ENCODE measurements around the gene ERICH6B. TPM values are rescaled to one million over a fixed set of nuclear protein-coding genes. Genes with fewer than 3 reads are reported as not detected.

Gene ERICH6B
- total RNA-seq, 1 donor from 2014 or later = not detected

DNA sequence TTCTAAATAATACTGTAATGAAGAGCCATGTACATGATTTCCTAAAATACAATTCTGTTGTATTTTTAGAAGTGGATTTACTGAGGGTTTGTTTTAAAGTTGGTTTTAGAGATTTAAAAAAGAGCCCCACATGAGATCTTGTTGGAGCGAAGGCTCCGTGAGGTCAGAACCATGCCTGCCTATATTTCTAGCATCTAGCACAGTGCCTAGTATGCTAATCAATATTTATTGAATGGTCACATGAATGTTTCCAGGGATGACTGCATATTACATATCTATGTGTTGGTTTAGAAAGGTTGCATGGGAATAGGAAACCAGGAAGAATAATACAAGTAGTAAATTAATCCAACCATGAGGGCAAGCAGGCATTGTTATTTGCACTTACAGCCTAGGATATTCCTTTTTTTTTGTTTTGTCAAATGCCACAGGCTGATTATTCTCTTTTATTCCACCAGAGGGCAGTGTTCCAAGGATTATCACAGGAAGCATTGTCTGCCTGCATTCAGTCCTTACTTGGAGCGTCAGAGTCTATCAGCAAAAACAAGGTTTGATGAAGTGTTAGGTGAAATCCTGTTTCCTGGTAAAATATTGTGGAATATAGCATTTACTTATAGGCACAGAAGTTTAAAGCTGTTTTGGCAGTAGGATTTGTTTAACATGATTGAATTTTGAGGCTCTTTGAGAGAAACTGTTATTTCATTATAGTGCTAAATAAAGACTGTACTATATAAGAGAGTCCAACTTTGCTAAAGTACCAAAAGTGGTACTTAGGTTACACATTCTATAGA lies 104.0 kb downstream of the ERICH6B start:
- Histone ChIP-seq H3K27me3 (ENCODE audit: control insufficient read depth in 3 of 3, insufficient read depth in 3 of 3, low read length in 3 of 3) (no peaks in the 10 kb centered on the region), H3K27ac (ENCODE audit: low read depth, low read length) (no peak overlapping the region), H3K36me3 (ENCODE audit: control insufficient read depth in 3 of 3, insufficient read depth in 3 of 3, low read length in 3 of 3) (peaks cover 15 to 60% (median 37%) of the 10 kb centered on the region in 3 donors), H3K9me3 (ENCODE audit: control insufficient read depth in 3 of 3, low read length in 3 of 3) (no peaks in the 10 kb centered on the region), H3K4me3 (ENCODE audit: low read length in 3 of 3) (no peak overlapping the region), H3K9ac (ENCODE audit: low read depth in 1 of 3, low read length in 3 of 3) (no peak overlapping the region), H3K4me1 (ENCODE audit: control insufficient read depth in 3 of 3, insufficient read depth in 3 of 3, low read length in 3 of 3) (no peaks in the 10 kb centered on the region)

DNA sequence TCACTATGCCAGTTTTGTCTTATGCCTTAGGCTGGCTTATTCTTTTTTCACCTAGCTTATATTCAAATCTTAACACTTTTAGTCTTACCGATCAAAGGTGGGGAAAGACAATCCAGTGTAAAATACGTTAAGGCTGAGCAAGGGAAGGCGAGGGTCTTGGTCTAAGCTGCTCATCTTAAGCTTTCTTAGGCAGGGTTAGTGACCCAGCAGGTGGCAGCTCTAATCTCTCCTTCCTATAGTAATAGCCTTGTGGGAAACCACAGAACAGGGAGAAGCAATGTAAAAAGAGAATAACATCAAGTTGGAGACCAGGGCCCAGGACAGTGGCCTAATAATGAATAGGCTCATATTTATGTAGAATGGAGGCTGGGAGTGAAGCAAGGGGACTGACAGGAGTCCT lies 104.9 kb downstream of the ERICH6B start:
- no peak overlapping the region for H3K4me3 ChIP-seq (ENCODE audit: low read length in 3 of 3)
- no peaks in the 10 kb centered on the region for H3K9me3 ChIP-seq (ENCODE audit: control insufficient read depth in 3 of 3, low read length in 3 of 3)
- no peak overlapping the region for H3K27ac ChIP-seq (ENCODE audit: low read depth, low read length)
- H3K4me1 ChIP-seq (ENCODE audit: control insufficient read depth in 3 of 3, insufficient read depth in 3 of 3, low read length in 3 of 3) = no peaks in the 10 kb centered on the region
- H3K9ac ChIP-seq (ENCODE audit: low read depth in 1 of 3, low read length in 3 of 3) = no peak overlapping the region
- H3K27me3 ChIP-seq (ENCODE audit: control insufficient read depth in 3 of 3, insufficient read depth in 3 of 3, low read length in 3 of 3) = no peaks in the 10 kb centered on the region
- peaks cover 15 to 60% (median 37%) of the 10 kb centered on the region in 3 donors for H3K36me3 ChIP-seq (ENCODE audit: control insufficient read depth in 3 of 3, insufficient read depth in 3 of 3, low read length in 3 of 3)

DNA sequence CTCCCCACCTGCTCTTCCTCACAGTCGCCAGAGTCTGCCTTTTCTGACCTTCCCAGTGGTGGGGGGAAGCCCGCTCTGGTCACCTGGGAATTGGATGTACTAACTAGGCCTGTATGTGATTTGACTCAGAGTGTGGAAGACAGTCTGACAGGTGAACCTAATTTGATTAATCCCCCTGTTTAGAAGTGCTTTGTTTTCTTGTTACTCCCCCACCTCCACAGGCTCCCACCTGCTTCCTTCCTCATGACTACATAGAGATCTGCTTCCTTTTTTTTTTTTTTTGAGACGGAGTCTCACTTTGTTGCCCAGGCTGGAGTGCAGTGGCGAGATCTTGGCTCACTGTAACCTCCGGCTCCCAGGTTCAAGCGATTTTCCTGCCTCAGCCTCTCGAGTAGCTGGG lies 106.8 kb downstream of the ERICH6B start:
- no peaks in the 10 kb centered on the region for H3K9me3 ChIP-seq (ENCODE audit: control insufficient read depth in 3 of 3, low read length in 3 of 3)
- H3K9ac ChIP-seq (ENCODE audit: low read depth in 1 of 3, low read length in 3 of 3) = no peak overlapping the region
- H3K27me3 ChIP-seq (ENCODE audit: control insufficient read depth in 3 of 3, insufficient read depth in 3 of 3, low read length in 3 of 3) = no peaks in the 10 kb centered on the region
- H3K27ac ChIP-seq (ENCODE audit: low read depth, low read length) = no peak overlapping the region
- no peaks in the 10 kb centered on the region for H3K4me1 ChIP-seq (ENCODE audit: control insufficient read depth in 3 of 3, insufficient read depth in 3 of 3, low read length in 3 of 3)
- H3K36me3 ChIP-seq (ENCODE audit: control insufficient read depth in 3 of 3, insufficient read depth in 3 of 3, low read length in 3 of 3) = peaks cover 20 to 64% (median 46%) of the 10 kb centered on the region in 3 donors
- no peak overlapping the region for H3K4me3 ChIP-seq (ENCODE audit: low read length in 3 of 3)

DNA sequence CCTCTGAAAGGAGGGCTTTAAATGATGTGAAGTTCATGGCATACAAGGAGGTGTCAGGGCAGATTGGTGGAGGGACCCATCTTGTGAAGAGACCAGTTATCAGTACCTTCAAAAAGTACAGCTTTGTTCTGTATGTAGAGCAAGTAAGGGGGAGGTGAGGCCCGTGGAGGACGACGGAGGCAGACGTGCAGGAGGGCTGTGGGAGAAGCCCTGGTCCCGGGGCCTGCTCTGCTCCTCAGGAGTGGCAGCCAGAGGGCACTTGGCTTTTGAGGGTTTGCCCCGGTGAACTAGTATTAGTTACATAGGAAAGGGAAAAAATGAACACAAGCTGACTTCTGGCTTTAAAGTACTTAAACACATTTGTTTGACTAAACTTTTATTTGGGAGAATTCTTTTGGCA lies 108.7 kb downstream of the ERICH6B start:
- peaks cover 27 to 66% (median 46%) of the 10 kb centered on the region in 3 donors for H3K36me3 ChIP-seq (ENCODE audit: control insufficient read depth in 3 of 3, insufficient read depth in 3 of 3, low read length in 3 of 3)

DNA sequence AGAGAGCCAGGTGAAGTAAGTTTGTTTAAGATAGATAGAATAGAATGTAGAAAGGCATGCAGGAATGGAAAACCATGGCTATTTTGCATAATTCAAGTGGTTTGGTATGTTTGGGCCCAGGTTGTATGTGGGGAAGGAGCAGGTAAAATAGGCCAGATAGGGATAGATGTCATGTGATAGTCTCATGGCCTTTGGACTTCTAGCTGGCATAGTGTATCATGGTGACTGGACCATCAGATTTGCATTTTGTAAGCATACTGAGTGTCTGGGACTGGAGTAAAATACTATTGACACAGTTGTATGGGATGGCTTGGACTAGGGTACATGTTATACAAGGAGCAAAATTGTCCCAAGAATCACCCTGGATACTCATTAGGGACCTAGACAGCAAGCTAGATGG lies 111.9 kb downstream of the ERICH6B start:
- Histone ChIP-seq H3K4me3 (ENCODE audit: low read length in 3 of 3) (no peak overlapping the region), H3K27ac (ENCODE audit: low read depth, low read length) (no peak overlapping the region), H3K27me3 (ENCODE audit: control insufficient read depth in 3 of 3, insufficient read depth in 3 of 3, low read length in 3 of 3) (no peaks in the 10 kb centered on the region), H3K4me1 (ENCODE audit: control insufficient read depth in 3 of 3, insufficient read depth in 3 of 3, low read length in 3 of 3) (peaks cover 0 to 2% (median 0%) of the 10 kb centered on the region in 3 donors), H3K9ac (ENCODE audit: low read depth in 1 of 3, low read length in 3 of 3) (no peak overlapping the region), H3K9me3 (ENCODE audit: control insufficient read depth in 3 of 3, low read length in 3 of 3) (no peaks in the 10 kb centered on the region), H3K36me3 (ENCODE audit: control insufficient read depth in 3 of 3, insufficient read depth in 3 of 3, low read length in 3 of 3) (peaks cover 20 to 45% (median 43%) of the 10 kb centered on the region in 3 donors)

More for the DNA sequence above, 108.7 kb downstream of the ERICH6B start:
- Histone ChIP-seq H3K9me3 (ENCODE audit: control insufficient read depth in 3 of 3, low read length in 3 of 3) (no peaks in the 10 kb centered on the region), H3K4me3 (ENCODE audit: low read length in 3 of 3) (no peak overlapping the region), H3K4me1 (ENCODE audit: control insufficient read depth in 3 of 3, insufficient read depth in 3 of 3, low read length in 3 of 3) (no peaks in the 10 kb centered on the region), H3K27ac (ENCODE audit: low read depth, low read length) (no peak overlapping the region), H3K9ac (ENCODE audit: low read depth in 1 of 3, low read length in 3 of 3) (no peak overlapping the region), H3K27me3 (ENCODE audit: control insufficient read depth in 3 of 3, insufficient read depth in 3 of 3, low read length in 3 of 3) (no peaks in the 10 kb centered on the region)

DNA sequence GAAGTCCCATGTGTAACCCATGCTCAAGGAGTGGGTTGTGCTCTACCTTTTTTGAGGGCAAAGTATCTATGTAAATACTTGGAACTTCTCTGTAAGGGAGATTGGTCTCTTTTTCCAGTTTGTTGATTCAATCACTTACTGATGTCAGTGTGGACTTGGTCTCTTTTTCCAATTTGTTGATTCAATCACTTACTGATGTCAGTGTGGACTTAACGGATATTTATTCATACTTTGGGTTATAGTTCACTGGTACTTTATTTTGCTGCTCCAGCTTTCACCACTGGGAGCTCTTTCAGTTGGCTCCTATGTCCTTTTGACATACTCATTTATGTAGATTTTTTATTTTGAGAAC lies 114.4 kb downstream of the ERICH6B start:
- Histone ChIP-seq H3K4me1 (ENCODE audit: control insufficient read depth in 3 of 3, insufficient read depth in 3 of 3, low read length in 3 of 3) (peaks cover 0 to 2% (median 0%) of the 10 kb centered on the region in 3 donors), H3K4me3 (ENCODE audit: low read length in 3 of 3) (no peak overlapping the region), H3K9me3 (ENCODE audit: control insufficient read depth in 3 of 3, low read length in 3 of 3) (no peaks in the 10 kb centered on the region), H3K27me3 (ENCODE audit: control insufficient read depth in 3 of 3, insufficient read depth in 3 of 3, low read length in 3 of 3) (no peaks in the 10 kb centered on the region), H3K36me3 (ENCODE audit: control insufficient read depth in 3 of 3, insufficient read depth in 3 of 3, low read length in 3 of 3) (peaks cover 21 to 53% (median 39%) of the 10 kb centered on the region in 3 donors), H3K27ac (ENCODE audit: low read depth, low read length) (no peak overlapping the region), H3K9ac (ENCODE audit: low read depth in 1 of 3, low read length in 3 of 3) (no peak overlapping the region)

DNA sequence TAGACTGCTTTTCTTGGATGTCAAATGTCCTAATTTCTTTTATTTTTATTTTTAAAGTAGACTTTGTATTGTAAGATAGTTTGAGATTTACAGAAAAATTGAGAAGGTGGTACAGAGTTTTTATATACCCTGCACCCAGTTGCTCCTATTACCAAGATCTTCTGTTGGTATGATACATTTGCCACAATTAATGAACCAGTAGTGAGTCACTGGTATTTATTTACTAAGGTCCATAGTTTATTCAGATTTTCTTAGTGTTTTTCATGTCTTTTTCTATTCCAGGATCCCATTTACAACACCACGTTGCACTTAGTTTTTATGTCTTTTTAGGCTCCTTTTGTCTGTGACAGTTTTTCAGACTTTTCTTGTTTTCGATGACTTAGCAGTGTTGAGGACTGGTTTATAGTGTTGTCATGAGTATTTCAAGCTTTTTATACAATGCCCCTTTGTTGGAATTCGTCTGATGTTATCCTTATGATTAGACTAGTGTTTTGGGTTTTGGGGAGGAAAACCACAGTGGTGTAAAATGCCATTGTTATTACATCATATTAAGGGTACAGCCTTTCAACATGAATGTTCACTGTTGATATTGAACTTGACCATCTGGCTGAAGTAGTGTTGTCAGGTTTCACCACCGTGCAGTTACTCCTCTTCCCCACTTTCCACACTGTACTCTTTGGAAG lies 114.9 kb downstream of the ERICH6B start:
- no peaks in the 10 kb centered on the region for H3K9me3 ChIP-seq (ENCODE audit: control insufficient read depth in 3 of 3, low read length in 3 of 3)
- H3K9ac ChIP-seq (ENCODE audit: low read depth in 1 of 3, low read length in 3 of 3) = no peak overlapping the region
- H3K4me3 ChIP-seq (ENCODE audit: low read length in 3 of 3) = no peak overlapping the region
- H3K27me3 ChIP-seq (ENCODE audit: control insufficient read depth in 3 of 3, insufficient read depth in 3 of 3, low read length in 3 of 3) = no peaks in the 10 kb centered on the region
- H3K36me3 ChIP-seq (ENCODE audit: control insufficient read depth in 3 of 3, insufficient read depth in 3 of 3, low read length in 3 of 3) = peaks cover 20 to 51% (median 38%) of the 10 kb centered on the region in 3 donors
- no peak overlapping the region for H3K27ac ChIP-seq (ENCODE audit: low read depth, low read length)
- peaks cover 0 to 2% (median 0%) of the 10 kb centered on the region in 3 donors for H3K4me1 ChIP-seq (ENCODE audit: control insufficient read depth in 3 of 3, insufficient read depth in 3 of 3, low read length in 3 of 3)

DNA sequence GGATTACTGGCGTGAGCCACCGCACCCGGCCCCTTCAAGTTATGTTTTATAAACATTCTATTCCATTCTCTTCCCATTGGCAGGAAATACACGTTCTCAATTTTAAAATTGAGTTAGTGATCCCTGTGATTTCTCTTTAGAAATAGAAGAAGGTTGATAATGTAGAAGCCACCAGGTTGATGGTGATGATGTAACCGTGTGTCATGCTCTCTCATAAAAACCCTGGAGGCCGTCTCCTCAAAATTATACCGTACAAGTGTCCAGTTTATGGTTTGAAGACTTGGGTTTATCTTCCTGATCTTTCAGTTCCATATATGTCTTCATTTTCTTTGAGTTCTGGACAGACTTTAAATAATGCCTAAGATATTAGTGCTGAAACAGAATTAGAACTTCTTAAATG lies 118.6 kb downstream of the ERICH6B start:
- Histone ChIP-seq H3K4me1 (ENCODE audit: control insufficient read depth in 3 of 3, insufficient read depth in 3 of 3, low read length in 3 of 3) (peaks cover 0 to 2% (median 0%) of the 10 kb centered on the region in 3 donors), H3K27me3 (ENCODE audit: control insufficient read depth in 3 of 3, insufficient read depth in 3 of 3, low read length in 3 of 3) (no peaks in the 10 kb centered on the region), H3K36me3 (ENCODE audit: control insufficient read depth in 3 of 3, insufficient read depth in 3 of 3, low read length in 3 of 3) (peaks cover 9 to 42% (median 22%) of the 10 kb centered on the region in 3 donors), H3K9me3 (ENCODE audit: control insufficient read depth in 3 of 3, low read length in 3 of 3) (no peaks in the 10 kb centered on the region), H3K4me3 (ENCODE audit: low read length in 3 of 3) (no peak overlapping the region), H3K9ac (ENCODE audit: low read depth in 1 of 3, low read length in 3 of 3) (no peak overlapping the region), H3K27ac (ENCODE audit: low read depth, low read length) (no peak overlapping the region)

DNA sequence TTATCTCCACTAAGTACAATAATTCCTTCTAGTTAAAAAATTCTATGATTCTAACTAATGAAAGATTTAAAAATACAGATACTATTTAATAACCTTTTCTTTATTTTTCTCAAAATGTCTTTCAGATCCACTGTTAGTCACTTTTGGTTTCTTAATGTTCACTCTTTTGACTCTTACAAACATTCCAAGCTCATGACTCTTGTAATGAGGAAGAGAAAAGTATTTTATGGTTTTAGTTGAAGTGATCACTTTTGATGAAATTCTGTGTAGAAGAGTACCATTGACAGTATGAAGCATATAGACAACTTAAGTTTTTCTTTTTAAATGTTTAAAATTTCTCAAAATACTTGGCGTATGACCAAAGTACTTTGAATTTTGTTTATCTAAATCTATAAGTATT lies 123.0 kb downstream of the ERICH6B start:
- Histone ChIP-seq H3K9ac (ENCODE audit: low read depth in 1 of 3, low read length in 3 of 3) (no peak overlapping the region), H3K27ac (ENCODE audit: low read depth, low read length) (no peak overlapping the region), H3K9me3 (ENCODE audit: control insufficient read depth in 3 of 3, low read length in 3 of 3) (no peaks in the 10 kb centered on the region)

More for the DNA sequence above, 123.0 kb downstream of the ERICH6B start:
- Histone ChIP-seq H3K4me3 (ENCODE audit: low read length in 3 of 3) (no peak overlapping the region), H3K27me3 (ENCODE audit: control insufficient read depth in 3 of 3, insufficient read depth in 3 of 3, low read length in 3 of 3) (no peaks in the 10 kb centered on the region), H3K4me1 (ENCODE audit: control insufficient read depth in 3 of 3, insufficient read depth in 3 of 3, low read length in 3 of 3) (no peaks in the 10 kb centered on the region), H3K36me3 (ENCODE audit: control insufficient read depth in 3 of 3, insufficient read depth in 3 of 3, low read length in 3 of 3) (peaks cover 14 to 30% (median 26%) of the 10 kb centered on the region in 3 donors)
